RWPE1 (cell line): ENCODE data around the gene ADCY1.

Source experiments
- CTCF ChIA-PET: fragments of 350-600 bp; sonication (Branson Sonifier 250); formaldehyde crosslinking; extraction: SDS; loops from one replicate; lab custom pipeline; 2021; lab: Yijun Ruan, JAX
- POLR2A ChIA-PET: fragments of 400-600 bp; formaldehyde crosslinking; extraction: SDS; loops from one replicate; lab custom pipeline; 2020; ENCODE audit warnings: antibody characterized with exemption; ENCODE audit not compliant: low non-redundant PET; lab: Yijun Ruan, JAX
- DNase-seq: peaks from one replicate; pipeline ENCODE4 v3.0.0; 2012; ENCODE audit warnings: low spot score
- H3K27ac ChIP-seq: fragments of 450-650 bp; 2 replicates; pipeline ENCODE4 v1.5.1; 2017
- TF ChIP-seq, protein P1 (sequence below): fragments of 450-650 bp; conservative IDR thresholded peaks from 2 replicates; pipeline ENCODE4 v1.5.1; 2017; ENCODE audit warnings: low read depth, mild to moderate bottlenecking

Gene ADCY1

DNA sequence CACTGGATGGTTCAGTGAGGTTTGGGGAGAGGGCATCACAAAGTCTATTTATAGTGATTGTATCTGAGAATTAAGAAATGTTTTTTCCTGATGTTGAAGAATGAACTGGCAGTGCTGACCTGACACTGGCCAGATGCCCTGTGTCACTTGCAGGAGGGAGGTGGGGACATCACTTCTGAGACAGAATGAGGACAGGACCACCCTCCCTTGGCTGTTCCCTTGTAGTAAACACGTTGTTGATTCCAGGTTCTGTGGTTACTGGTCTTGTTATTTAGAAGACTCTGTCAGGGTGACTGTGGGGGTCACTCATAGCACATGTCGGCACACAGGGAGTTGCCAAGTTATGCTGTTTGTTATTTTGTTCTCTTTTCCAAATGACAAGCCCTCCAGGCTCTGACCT, 126.4 kb downstream of the ADCY1 start:
- H3K27ac ChIP-seq = no peak overlapping the region
- DNase-seq = no peak
- TF ChIP-seq, protein P1, sequence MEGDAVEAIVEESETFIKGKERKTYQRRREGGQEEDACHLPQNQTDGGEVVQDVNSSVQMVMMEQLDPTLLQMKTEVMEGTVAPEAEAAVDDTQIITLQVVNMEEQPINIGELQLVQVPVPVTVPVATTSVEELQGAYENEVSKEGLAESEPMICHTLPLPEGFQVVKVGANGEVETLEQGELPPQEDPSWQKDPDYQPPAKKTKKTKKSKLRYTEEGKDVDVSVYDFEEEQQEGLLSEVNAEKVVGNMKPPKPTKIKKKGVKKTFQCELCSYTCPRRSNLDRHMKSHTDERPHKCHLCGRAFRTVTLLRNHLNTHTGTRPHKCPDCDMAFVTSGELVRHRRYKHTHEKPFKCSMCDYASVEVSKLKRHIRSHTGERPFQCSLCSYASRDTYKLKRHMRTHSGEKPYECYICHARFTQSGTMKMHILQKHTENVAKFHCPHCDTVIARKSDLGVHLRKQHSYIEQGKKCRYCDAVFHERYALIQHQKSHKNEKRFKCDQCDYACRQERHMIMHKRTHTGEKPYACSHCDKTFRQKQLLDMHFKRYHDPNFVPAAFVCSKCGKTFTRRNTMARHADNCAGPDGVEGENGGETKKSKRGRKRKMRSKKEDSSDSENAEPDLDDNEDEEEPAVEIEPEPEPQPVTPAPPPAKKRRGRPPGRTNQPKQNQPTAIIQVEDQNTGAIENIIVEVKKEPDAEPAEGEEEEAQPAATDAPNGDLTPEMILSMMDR = no peak
- ChIA-PET CTCF (no interaction called here), POLR2A (interaction anchor here (0.6 kb wide), 1 partner anchor 512 kb away, joined by 3 read pairs; no protein-coding TSS in a partner anchor)

DNA sequence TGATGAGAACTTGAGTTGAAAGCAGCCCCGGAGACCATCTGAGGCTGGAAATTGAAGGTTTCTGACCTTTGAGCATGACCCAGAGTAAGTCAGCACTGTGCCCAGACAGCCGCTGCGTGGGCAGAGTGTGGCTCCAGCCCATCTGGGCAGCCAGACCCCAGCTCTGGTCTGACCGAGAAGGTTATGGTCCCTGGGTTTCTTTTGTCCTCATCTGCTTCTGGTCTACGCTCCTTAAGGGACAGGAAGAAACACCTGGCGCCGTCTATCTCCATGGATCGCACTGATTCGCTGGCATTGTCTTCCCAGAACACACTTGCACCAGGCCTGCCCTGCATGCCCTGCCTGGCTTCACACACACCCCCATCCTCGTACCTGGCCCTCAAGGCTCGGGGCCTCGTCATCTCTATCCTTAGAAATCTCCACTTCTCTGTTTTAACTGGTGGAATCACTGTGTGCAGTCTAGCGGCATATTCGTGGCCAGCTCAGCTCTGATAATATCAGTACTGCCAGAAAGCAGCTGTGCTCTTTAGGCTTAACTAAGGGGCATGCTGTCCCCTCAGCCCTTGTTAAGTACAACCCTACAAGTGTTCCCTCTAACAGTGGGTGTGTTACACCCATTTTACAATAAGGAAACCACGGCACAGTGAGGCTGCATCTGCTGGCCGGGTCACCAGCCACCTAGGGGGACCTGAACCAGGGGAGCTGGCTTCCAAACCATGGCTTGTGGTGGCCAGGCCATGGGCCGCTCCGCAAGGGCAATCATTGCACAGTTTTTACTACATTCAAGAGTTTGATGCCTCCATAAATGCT, 127.7 kb downstream of the ADCY1 start:
- ChIA-PET CTCF (no interaction called here), POLR2A (no interaction called here)
- DNase-seq = no peak
- TF ChIP-seq, protein P1 = no peak
- H3K27ac ChIP-seq = no peak overlapping the region

DNA sequence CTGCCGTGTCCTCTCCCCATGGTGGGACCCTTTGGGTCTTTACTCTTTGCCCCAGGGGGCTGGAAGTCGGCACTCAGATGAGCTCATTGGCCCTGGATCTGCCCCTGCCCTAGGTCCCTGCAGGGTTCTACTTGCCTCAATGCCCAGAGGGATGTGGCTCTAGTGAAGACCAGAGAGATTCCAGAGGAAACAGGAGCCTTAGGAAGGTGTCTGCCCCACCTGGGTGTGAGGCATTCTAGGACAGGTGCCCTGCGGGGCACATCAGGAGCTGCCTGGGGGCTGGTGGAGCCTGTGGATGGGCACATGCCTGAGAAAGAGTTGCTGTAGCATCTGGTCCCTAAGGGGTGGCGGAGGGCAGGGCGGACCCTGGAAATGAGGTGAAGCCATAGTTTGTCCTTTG, 128.6 kb downstream of the ADCY1 start:
- no peak overlapping the region for H3K27ac ChIP-seq
- no peak for DNase-seq
- ChIA-PET POLR2A (no interaction called here), CTCF (no interaction called here)
- TF ChIP-seq, protein P1 = no peak

DNA sequence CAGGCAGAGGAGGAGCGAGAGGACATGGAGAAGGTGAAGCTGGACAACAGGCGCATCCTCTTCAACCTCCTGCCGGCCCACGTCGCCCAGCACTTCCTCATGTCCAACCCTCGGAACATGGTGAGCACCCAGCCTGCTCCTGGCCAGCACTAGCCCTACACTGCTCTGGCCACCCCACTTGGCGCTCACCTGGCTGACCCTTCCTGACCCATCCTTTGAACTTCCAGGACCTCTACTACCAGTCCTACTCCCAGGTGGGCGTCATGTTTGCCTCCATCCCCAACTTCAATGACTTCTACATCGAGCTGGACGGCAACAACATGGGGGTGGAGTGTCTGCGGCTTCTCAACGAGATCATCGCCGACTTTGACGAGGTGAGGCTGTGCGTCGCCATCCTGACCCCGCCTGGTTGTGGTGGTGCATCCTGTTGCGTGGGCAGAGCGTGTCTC, 129.2 kb downstream of the ADCY1 start:
- ChIA-PET POLR2A (no interaction called here), CTCF (interaction anchor here (0.6 kb wide), 1 partner anchor 414 kb away, joined by 3 read pairs; no protein-coding TSS in a partner anchor)
- TF ChIP-seq, protein P1 = no peak
- no peak overlapping the region for H3K27ac ChIP-seq
- no peak for DNase-seq

DNA sequence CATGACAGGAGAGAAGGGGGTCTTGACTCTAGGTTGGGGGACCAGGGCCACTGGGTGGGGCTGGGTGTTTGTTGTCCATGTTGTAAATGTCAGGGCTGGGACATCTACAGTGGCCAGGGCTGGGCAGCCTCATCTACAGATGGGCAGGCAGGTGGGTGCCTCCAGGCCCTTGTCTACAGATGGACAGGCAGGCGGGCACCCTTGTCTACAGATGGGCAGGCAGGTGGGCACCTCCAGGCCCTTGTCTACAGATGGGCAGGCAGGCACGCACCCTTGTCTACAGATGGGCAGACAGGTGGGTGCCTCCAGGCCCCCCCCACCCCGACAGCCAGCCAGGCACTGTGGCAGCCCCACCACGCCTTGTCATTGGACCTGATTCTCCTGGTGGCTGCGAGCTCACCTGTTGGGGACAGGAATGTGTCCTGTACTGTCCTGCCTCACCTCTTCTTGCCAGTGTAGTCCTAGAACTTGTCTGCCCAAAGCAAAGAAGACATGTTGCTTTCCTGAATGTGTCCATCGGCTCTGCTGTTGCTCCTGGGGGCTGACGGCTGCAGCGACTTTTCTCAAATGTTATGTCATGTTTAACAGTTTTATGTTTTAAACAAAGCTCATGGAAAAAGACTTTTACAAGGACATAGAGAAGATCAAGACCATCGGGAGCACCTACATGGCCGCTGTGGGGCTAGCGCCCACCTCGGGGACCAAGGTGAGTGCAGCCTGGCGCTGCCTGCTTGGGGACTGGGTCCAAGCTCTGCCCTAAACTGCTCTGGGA, 129.9 kb downstream of the ADCY1 start:
- no peak for DNase-seq
- TF ChIP-seq, protein P1 = no peak
- H3K27ac ChIP-seq = no peak overlapping the region

DNA sequence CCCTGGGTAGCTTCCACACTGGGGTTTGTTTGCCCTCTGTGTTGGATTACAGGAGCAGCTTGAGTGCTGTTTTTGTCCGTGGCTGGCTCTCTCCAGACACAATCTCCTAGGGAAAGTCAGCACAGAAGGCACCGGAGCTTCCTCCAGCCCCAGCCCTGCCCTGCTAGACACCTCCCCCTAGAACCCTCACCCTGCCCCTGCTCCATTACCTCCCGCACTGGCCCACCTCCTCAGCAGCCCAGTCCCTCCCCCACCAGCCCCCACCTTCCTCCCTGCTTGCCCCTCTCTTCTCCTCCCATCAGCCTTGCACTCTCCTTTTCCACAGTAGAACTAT, 130.5 kb downstream of the ADCY1 start:
- ChIA-PET POLR2A (no interaction called here), CTCF (no interaction called here)
- DNase-seq = no peak
- TF ChIP-seq, protein P1 = no peak
- no peak overlapping the region for H3K27ac ChIP-seq

More for the DNA sequence above, 129.9 kb downstream of the ADCY1 start:
- POLR2A ChIA-PET = no interaction called here
- CTCF ChIA-PET = interaction anchor here (0.6 kb wide), 1 partner anchor 415 kb away, joined by 3 read pairs; no protein-coding TSS in a partner anchor
